GM21737 (cell line): ENCODE results near the gene KRTAP4-6.
"Not testable (repeated sequence)": the region's sequence is repeated elsewhere in the genome, so short reads cannot be mapped to it uniquely, and the experiment has no call there.

Experiments
- ATAC-seq: cut with Tn5 transposase; IDR thresholded peaks from one replicate; pipeline ENCODE4 v1.9.1; 2021; ENCODE audit warnings: mild to moderate bottlenecking, moderate library complexity; ENCODE audit not compliant: unreplicated experiment

Gene KRTAP4-6

GRCh38 chr17:41147531-41148204 is 7.3 kb upstream of the KRTAP4-6 start:
- no peak for ATAC-seq

GRCh38 chr17:41145261-41145660 is 4.9 kb upstream of the KRTAP4-6 start:
- no peak for ATAC-seq

GRCh38 chr17:41144846-41145245 is 4.5 kb upstream of the KRTAP4-6 start:
- no peak for ATAC-seq

GRCh38 chr17:41141361-41141760 is 1.0 kb upstream of the KRTAP4-6 start:
- ATAC-seq = no peak

GRCh38 chr17:41139865-41140264 is 479 bp downstream of the KRTAP4-6 start:
- not testable (repeated sequence) for ATAC-seq

DNA sequence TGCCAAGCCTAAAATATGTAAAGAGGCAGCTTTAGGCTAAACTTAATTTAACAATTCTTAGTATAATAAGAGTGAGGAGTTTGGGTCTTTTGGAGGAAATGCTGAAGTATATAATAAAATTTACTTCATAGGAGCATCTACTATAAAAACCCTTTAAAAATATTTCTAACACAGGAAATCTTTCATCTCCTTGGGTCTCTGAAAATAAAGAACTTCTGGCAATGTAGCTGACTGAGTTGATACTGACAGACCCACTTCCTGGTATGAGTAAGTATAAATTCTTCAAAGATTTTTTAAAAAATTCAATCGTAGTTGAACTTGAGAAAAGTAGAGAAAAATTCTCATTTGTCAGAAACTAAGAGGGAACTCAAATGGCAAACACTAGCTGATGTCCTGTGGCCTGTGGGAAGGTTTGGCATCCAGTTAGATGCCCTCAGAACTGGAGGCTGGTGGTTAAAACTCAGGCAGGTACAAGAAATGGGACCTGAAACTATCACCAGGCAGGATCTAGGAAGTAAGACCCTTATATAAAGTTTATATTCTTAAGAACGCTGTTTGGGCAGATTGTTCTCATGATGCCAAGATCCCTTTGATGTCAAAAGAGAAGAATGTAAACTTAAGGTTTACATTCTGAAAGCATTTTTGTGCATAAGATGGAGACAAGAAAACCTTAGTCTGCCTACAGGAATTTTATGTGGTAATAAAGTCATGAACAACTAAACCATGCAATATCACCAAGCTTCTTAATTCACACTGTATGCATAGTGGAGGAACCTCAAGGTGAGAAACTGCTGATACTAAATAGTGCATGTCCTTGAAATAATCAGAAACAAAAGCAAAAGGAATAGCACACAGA is 6.2 kb downstream of the KRTAP4-6 start:
- ATAC-seq = no peak

- no peak for ATAC-seq
Observed at GRCh38 chr17:41131979-41132378, 8.4 kb downstream of the KRTAP4-6 start.

DNA sequence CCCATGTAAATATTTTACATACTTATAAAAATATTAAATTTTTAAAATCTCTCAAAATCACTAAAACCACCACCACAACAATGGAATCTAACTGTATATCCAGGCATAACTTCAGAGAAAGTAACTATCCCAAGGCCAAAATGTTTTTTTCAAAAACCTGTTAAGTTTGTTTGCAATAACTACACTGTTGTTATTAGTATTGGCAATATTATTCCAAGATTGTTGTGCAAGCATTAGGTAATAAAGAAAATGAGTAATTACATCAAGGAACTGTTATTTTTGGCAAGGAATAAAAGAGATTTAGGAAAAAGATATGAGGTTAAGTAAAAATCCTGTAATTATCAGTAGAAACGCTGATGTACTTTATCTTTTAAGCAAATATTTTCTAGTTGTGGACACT is 13.0 kb downstream of the KRTAP4-6 start:
- ATAC-seq = no peak

- ATAC-seq = no peak
Observed at GRCh38 chr17:41126412-41126811, 13.9 kb downstream of the KRTAP4-6 start.

- ATAC-seq = no peak
Observed at GRCh38 chr17:41125064-41125463, 15.3 kb downstream of the KRTAP4-6 start.

DNA sequence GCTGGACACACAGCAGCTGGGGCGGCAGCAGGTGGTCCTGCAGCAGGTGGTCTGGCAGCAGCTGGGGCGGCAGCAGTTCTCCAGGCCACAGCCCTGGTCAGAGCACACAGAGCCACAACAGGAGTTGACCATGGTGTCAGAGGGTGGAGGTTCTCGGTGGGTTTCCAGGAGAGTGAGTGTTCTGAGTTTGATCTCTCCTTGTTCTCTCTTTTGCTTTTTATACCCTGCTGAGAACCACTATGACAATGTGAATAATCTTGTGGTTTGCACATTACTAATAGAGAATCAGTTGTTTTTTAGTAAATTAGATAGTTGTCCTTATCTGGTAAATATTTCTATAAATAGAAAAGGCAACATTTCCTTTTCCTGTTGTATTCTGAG is 16.4 kb downstream of the KRTAP4-6 start, which contains the start of gene KRTAP4-12:
Gene KRTAP4-12 (minus strand): TSS at position 192 of the 381 bp plus-strand sequence. CDS start 60 bp downstream, at position 132.
- not testable (repeated sequence) for ATAC-seq

- ATAC-seq = not testable (repeated sequence)
Observed at GRCh38 chr17:41123292-41123990, 16.9 kb downstream of the KRTAP4-6 start.

GRCh38 chr17:41121742-41122141 is 18.6 kb downstream of the KRTAP4-6 start:
- no peak for ATAC-seq

GRCh38 chr17:41119696-41120690 is 20.4 kb downstream of the KRTAP4-6 start:
- ATAC-seq = not testable (repeated sequence)

GRCh38 chr17:41118721-41119120 is 21.6 kb downstream of the KRTAP4-6 start:
- no peak for ATAC-seq

- ATAC-seq = not testable (repeated sequence)
Observed at GRCh38 chr17:41117846-41118386, 22.4 kb downstream of the KRTAP4-6 start, which contains the start of gene KRTAP4-11. Gene KRTAP4-11 (minus strand): TSS chr17:41118373. CDS start chr17:41118315, 58 bp downstream.

DNA sequence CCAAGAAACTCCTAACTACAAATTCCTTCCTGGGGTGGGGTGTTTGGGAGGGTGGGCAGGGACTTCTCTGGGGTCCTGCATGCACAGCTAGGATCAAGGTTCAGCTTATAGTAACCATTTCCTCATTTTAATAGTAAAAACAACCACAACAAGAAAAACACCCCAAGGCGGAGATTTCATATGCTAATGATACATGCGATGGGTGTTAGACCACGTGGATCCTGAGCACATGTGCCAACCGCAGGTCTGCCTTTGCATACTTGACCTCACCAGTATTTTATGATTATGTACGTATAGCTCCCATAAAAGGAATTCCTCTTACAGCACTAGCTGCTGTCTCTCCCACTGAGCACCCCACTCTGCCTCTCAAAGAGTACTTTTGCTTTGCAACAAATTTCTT is 24.0 kb downstream of the KRTAP4-6 start:
- ATAC-seq = no peak

DNA sequence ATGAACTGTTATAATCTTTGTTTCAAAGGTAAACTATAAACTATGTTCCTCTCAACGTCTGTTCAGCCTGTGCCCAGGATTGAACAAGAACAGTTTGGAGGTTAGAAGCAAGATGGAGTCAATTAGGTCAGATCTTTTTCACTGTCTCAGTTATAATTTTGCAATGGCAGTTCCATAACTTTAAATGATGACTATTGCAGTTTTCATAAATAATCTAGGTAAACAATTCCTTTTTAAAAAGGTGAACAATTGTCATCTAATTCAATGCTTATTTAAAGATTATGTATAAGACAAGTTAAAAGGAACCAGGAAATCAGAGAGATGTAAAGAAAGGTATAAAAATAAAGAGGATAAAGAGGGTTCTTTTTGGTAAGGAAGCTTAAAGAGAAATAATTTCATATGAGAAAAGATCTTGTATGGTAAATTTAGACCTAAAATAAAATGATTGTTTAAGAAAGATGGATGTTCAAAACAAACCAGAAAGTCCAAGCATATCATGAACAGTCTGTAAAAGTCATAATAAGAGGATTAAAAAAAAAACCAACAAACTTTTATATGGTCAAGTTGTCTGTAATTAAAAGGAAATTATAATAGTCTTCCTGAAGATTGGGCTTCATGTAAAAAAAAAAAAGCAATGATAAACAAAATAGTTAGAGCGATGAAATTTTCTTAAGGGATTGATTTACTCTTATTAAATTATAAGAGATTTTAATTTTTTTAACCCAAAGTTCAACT is 29.0 kb downstream of the KRTAP4-6 start:
- no peak for ATAC-seq

- ATAC-seq = not testable (repeated sequence)
Observed at GRCh38 chr17:41108728-41109386, 31.5 kb downstream of the KRTAP4-6 start.
